Prostate gland (tissue), 2 donors: Measurements from ENCODE around the gene NOX5. TPM values are rescaled to one million over a fixed set of nuclear protein-coding genes. Genes with fewer than 3 reads are reported as not detected.

Source experiments
- DNase-seq: peaks from one replicate; pipeline ENCODE4 v3.0.0-alpha.2; 2019; ENCODE audit warnings: low spot score
- H3K27ac ChIP-seq, 2 donors: fragments of 200-600 bp; sonication (generic); 2 replicates each; pipeline ENCODE4 v1.5.1; 2017 to 2019
- H3K27me3 ChIP-seq: fragments of 200-600 bp; sonication (generic); replicated peaks from 2 replicates; pipeline ENCODE4 v1.5.1; 2019; ENCODE audit not compliant: insufficient read depth
- H3K36me3 ChIP-seq, 2 donors: fragments of 200-600 bp; sonication (generic); 1 replicate in 1 of 2; 2 replicates in 1 of 2; pipeline versions ENCODE4 v1.5.1 to v1.8.1; 2017 to 2019
- H3K4me1 ChIP-seq: fragments of 200-600 bp; sonication (generic); replicated peaks from 2 replicates; pipeline ENCODE4 v1.5.1; 2019
- H3K4me3 ChIP-seq, 2 donors: fragments of 200-600 bp; sonication (generic); 2 replicates each; pipeline ENCODE4 v1.5.1; 2017 to 2019
- H3K9me3 ChIP-seq: fragments of 200-600 bp; sonication (generic); 2 replicates; pipeline ENCODE4 v1.5.1; 2017
- POLR2A ChIP-seq: fragments of 450-650 bp; IDR thresholded peaks from one replicate; pipeline ENCODE4 v1.6.1; 2016; ENCODE audit warnings: antibody characterized with exemption, mild to moderate bottlenecking
- POLR2AphosphoS5 ChIP-seq: sonication (generic); formaldehyde crosslinking; IDR thresholded peaks from one replicate; pipeline ENCODE4 v1.6.1; 2017; ENCODE audit warnings: antibody characterized with exemption
- WGBS: methylation state at CpG from one replicate; pipeline ENCODE4 v1.1.5; 2018; 5-methylcytosine and 5-hydroxymethylcytosine counted together
- intact Hi-C: fragments of 100-400 bp; cut with DNase I; formaldehyde crosslinking; loops from one replicate; pipeline ENCODE4 v1.14.2; 2022
- total RNA-seq, 2 donors: library from RNA; depleted of rRNA; stranded (reverse); fragments of >200 nt; gene quantifications; one replicate each; pipeline ENCODE4 v1.1.0, GENCODE V29; 2016
- TF ChIP-seq, protein P1 (sequence below), 4 experiments: fragments of 200-600 bp in 2 of 4; fragments of 450-650 bp in 2 of 4; sonication (generic) in 2 of 4; IDR thresholded peaks; 1 replicate in 3 of 4; 2 replicates in 1 of 4; pipeline ENCODE4 v1.5.1; 2016 to 2019; ENCODE audit warnings: antibody characterized with exemption in 4 of 4, mild to moderate bottlenecking in 2 of 4, moderate library complexity in 2 of 4

NOX5 gene
- total RNA-seq, 2 donors from 2014 or later = 0.05 to 5.8 TPM

DNA sequence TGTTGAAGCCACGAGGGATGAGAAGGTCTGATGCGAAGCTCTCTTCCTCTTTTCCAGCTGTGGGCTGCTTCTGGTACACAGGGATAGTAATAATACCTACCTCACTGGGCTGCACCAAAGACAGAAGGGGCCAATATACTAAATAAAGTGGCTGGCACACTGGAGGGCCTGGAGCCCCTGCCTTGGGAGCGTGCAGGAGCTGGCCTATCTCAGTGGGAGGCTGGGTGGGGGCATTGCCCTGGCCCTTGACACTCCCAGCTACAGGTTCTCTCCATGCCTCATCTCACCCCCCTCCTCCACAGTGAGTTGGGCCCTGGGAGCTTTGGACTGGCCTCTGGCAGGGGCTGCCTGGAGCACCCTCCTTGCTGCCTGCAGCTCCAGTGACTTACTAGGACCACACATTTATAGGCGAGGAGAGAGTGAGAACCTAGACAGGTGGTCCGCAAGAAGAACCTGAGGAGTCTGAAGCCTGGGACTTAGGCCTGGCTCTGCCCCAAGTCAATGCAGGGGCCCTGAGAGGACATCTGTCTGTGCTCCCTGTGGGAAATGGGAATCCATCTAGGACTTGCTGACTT, 1.6 kb downstream of the NOX5 start:
- H3K4me1 ChIP-seq = no peaks in the 10 kb centered on the region
- no peaks in the 10 kb centered on the region for H3K36me3 ChIP-seq
- no peaks in the 10 kb centered on the region for H3K27me3 ChIP-seq
- WGBS = 93% methylated on average over 5 of the region's 5 CpGs
- H3K9me3 ChIP-seq = no peaks in the 10 kb centered on the region
- no peak for TF ChIP-seq POLR2A
- TF ChIP-seq, protein P1, sequence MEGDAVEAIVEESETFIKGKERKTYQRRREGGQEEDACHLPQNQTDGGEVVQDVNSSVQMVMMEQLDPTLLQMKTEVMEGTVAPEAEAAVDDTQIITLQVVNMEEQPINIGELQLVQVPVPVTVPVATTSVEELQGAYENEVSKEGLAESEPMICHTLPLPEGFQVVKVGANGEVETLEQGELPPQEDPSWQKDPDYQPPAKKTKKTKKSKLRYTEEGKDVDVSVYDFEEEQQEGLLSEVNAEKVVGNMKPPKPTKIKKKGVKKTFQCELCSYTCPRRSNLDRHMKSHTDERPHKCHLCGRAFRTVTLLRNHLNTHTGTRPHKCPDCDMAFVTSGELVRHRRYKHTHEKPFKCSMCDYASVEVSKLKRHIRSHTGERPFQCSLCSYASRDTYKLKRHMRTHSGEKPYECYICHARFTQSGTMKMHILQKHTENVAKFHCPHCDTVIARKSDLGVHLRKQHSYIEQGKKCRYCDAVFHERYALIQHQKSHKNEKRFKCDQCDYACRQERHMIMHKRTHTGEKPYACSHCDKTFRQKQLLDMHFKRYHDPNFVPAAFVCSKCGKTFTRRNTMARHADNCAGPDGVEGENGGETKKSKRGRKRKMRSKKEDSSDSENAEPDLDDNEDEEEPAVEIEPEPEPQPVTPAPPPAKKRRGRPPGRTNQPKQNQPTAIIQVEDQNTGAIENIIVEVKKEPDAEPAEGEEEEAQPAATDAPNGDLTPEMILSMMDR (IDR thresholded peaks at IDR 0.05) = no peak
- no peak for TF ChIP-seq POLR2AphosphoS5
- H3K4me3 ChIP-seq = no peak overlapping the region
- intact Hi-C loops = no loop called here
- DNase-seq = no peak
- no peak overlapping the region for H3K27ac ChIP-seq

DNA sequence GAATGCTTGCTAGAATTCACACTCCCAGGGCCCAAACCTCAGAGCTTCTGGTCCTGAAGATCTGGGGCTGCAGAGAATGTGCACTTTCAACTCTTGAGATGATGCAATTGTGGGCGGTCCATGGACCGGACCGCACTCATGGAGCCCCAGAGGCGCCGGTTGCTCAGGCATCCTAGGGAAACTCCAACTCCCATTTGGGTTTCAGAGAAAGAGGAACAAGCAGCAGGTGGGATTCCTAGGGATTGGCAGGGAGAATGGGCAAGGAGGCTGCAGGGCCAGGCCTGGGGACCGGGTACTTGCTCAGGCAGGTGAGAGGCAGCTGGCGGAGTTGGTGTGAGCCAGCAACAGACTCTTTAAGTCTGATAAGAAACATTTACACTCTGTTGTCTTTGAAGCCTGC, 3.5 kb downstream of the NOX5 start:
- Histone ChIP-seq H3K27ac (no peak overlapping the region), H3K4me1 (no peaks in the 10 kb centered on the region), H3K4me3 (no peak overlapping the region), H3K27me3 (no peaks in the 10 kb centered on the region), H3K9me3 (no peaks in the 10 kb centered on the region), H3K36me3 (no peaks in the 10 kb centered on the region)
- TF ChIP-seq, protein P1 (IDR thresholded peaks at IDR 0.05) = no peak
- TF ChIP-seq POLR2A = no peak
- no peak for TF ChIP-seq POLR2AphosphoS5
- 67% methylated on average over 7 of the region's 7 CpGs for WGBS
- DNase-seq = no peak
- intact Hi-C loops = no loop called here

DNA sequence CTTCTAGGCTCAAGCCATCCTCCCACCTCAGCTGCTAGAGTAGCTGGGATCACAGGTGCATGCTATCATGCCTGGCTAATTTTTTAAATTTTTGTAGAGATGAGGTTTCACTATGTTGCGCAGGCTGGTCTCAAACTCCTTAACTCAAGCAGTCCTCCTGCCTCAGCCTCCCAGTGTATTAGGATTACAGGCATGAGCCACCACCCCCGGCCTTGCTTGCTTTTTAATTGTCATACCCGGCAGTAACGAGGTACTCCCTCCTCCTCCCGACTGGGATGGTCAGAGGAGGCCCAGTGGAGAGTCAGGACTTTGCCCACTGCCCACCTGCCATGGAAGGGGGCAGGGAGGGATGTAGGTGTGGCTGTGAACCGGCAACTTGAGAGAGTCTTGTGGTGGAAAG, 4.5 kb downstream of the NOX5 start:
- WGBS = 93% methylated on average over 6 of the region's 6 CpGs
- TF ChIP-seq POLR2AphosphoS5 = no peak
- TF ChIP-seq, protein P1 (IDR thresholded peaks at IDR 0.05) = no peak
- no peak for TF ChIP-seq POLR2A
- Histone ChIP-seq H3K27me3 (no peaks in the 10 kb centered on the region), H3K4me1 (no peaks in the 10 kb centered on the region), H3K27ac (no peak overlapping the region), H3K4me3 (no peak overlapping the region), H3K9me3 (no peaks in the 10 kb centered on the region), H3K36me3 (no peaks in the 10 kb centered on the region)
- no peak for DNase-seq
- intact Hi-C loops = no loop called here

DNA sequence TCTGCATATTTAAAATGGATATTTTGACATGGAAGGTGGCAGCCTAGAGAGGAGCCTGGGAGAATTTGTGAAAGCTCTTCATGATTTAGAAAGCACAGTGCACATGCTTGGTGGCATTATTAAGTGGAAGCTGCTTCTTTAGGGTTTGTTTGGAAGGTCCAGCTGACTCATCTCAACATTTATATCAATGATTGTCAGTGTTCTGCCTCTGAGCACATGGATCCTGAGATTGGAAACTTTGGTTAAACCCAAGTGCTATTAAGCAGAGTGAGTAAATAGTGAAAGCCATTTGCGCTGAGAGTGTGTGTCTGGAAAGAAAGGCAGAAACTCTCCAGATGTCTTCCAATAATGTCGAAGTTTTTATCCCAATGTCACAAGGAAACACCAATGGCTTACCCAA, 7.4 kb downstream of the NOX5 start:
- Histone ChIP-seq H3K27ac (no peak overlapping the region), H3K36me3 (no peaks in the 10 kb centered on the region), H3K4me3 (no peak overlapping the region), H3K27me3 (no peaks in the 10 kb centered on the region), H3K9me3 (no peaks in the 10 kb centered on the region), H3K4me1 (no peaks in the 10 kb centered on the region)
- DNase-seq = no peak
- TF ChIP-seq POLR2A (no peak), POLR2AphosphoS5 (no peak)
- TF ChIP-seq, protein P1 (IDR thresholded peaks at IDR 0.05) = no peak
- WGBS = 81% methylated on average over 2 of the region's 2 CpGs
- intact Hi-C loops = no loop called here

DNA sequence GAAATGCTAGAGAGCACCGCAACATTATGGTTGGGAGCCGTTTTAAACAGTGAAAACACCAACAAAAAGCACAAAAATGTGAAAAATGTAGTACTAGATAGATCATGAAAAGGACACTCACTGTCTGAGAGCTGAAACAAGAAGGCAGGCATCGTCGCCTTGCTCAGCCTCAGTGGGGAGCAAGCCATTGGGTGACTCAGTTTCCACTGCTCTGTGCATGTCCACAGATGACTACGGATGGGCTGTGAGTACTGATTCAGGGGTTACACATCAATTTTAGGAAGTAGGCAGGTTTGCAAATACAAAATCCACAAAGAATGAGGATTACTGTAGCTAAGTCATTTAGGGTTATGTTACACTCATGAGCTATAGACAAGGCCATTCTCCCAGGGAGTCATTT, 10.8 kb downstream of the NOX5 start:
- Histone ChIP-seq H3K9me3 (no peaks in the 10 kb centered on the region), H3K4me1 (no peaks in the 10 kb centered on the region), H3K36me3 (no peaks in the 10 kb centered on the region), H3K27ac (no peak overlapping the region), H3K27me3 (no peaks in the 10 kb centered on the region), H3K4me3 (no peak overlapping the region)
- no peak for DNase-seq
- intact Hi-C loops = no loop called here
- 86% methylated on average over 5 of the region's 5 CpGs for WGBS
- TF ChIP-seq POLR2A (no peak), POLR2AphosphoS5 (no peak)
- TF ChIP-seq, protein P1 (IDR thresholded peaks at IDR 0.05) = no peak
